ENCODE measurements around the gene TNIK. TPM values are rescaled to one million over a fixed set of nuclear protein-coding genes. Genes with fewer than 3 reads are reported as not detected.

Gene TNIK
- total and polyA plus RNA-seq, 4 donors: 3.7 to 9.8 (median 5.2) TPM

DNA sequence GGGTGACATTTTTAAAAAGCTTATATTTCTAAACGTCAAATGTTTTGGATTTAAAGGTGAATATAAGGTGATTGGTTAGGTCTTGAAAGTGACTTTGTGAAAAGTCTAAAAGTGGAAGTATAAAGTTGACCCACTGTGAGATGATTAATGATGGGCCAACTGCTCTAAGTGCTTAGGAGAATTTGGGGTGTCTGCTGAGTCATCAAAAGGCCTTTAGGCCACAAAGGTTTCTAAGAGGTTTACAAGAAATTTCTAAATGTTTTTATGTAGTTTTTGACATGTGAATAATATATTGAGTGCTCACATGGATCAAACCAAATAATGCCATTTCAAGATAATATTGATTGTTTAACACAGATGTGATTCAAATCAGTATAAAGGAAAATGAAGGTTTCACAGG is 394.5 kb downstream of the TNIK start:
- Histone ChIP-seq H3K9ac (ENCODE audit: low read depth in 1 of 2, low read length in 2 of 2) (no peak overlapping the region), H3K4me3 (ENCODE audit: low read depth in 1 of 3, low read length in 3 of 3) (no peak overlapping the region), H3K9me3 (ENCODE audit: control insufficient read depth in 4 of 4, low read length in 3 of 4) (no peaks in the 10 kb centered on the region), H3K27me3 (ENCODE audit: control insufficient read depth in 4 of 4, insufficient read depth in 4 of 4, low read length in 3 of 4) (no peaks in the 10 kb centered on the region), H3K36me3 (ENCODE audit: control insufficient read depth in 4 of 4, insufficient read depth in 3 of 4, low read depth in 1 of 4, low read length in 3 of 4) (no peaks in the 10 kb centered on the region), H3K27ac (ENCODE audit: low read depth in 1 of 2, low read length in 2 of 2) (no peak overlapping the region), H3K4me1 (ENCODE audit: control insufficient read depth in 4 of 4, insufficient read depth in 4 of 4, low read length in 3 of 4) (no peaks in the 10 kb centered on the region)
- TF ChIP-seq, protein P1, sequence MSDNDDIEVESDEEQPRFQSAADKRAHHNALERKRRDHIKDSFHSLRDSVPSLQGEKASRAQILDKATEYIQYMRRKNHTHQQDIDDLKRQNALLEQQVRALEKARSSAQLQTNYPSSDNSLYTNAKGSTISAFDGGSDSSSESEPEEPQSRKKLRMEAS (IDR thresholded peaks at IDR 0.05): no peak
- no peak for TF ChIP-seq TAF1 (conservative IDR thresholded peaks at IDR 0.05)
- no peak for TF ChIP-seq FOXA2 (IDR thresholded peaks at IDR 0.05)
- TF ChIP-seq, protein P2, sequence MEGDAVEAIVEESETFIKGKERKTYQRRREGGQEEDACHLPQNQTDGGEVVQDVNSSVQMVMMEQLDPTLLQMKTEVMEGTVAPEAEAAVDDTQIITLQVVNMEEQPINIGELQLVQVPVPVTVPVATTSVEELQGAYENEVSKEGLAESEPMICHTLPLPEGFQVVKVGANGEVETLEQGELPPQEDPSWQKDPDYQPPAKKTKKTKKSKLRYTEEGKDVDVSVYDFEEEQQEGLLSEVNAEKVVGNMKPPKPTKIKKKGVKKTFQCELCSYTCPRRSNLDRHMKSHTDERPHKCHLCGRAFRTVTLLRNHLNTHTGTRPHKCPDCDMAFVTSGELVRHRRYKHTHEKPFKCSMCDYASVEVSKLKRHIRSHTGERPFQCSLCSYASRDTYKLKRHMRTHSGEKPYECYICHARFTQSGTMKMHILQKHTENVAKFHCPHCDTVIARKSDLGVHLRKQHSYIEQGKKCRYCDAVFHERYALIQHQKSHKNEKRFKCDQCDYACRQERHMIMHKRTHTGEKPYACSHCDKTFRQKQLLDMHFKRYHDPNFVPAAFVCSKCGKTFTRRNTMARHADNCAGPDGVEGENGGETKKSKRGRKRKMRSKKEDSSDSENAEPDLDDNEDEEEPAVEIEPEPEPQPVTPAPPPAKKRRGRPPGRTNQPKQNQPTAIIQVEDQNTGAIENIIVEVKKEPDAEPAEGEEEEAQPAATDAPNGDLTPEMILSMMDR (IDR thresholded peaks at IDR 0.05; ENCODE audit: low read depth, low read length, missing input control): no peak
- TF ChIP-seq NR2F2 (IDR thresholded peaks at IDR 0.05): no peak
- no peak for TF ChIP-seq EGR1 (IDR thresholded peaks at IDR 0.05; ENCODE audit: low read depth in 2 of 2)
- TF ChIP-seq, protein P3, sequence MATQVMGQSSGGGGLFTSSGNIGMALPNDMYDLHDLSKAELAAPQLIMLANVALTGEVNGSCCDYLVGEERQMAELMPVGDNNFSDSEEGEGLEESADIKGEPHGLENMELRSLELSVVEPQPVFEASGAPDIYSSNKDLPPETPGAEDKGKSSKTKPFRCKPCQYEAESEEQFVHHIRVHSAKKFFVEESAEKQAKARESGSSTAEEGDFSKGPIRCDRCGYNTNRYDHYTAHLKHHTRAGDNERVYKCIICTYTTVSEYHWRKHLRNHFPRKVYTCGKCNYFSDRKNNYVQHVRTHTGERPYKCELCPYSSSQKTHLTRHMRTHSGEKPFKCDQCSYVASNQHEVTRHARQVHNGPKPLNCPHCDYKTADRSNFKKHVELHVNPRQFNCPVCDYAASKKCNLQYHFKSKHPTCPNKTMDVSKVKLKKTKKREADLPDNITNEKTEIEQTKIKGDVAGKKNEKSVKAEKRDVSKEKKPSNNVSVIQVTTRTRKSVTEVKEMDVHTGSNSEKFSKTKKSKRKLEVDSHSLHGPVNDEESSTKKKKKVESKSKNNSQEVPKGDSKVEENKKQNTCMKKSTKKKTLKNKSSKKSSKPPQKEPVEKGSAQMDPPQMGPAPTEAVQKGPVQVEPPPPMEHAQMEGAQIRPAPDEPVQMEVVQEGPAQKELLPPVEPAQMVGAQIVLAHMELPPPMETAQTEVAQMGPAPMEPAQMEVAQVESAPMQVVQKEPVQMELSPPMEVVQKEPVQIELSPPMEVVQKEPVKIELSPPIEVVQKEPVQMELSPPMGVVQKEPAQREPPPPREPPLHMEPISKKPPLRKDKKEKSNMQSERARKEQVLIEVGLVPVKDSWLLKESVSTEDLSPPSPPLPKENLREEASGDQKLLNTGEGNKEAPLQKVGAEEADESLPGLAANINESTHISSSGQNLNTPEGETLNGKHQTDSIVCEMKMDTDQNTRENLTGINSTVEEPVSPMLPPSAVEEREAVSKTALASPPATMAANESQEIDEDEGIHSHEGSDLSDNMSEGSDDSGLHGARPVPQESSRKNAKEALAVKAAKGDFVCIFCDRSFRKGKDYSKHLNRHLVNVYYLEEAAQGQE (IDR thresholded peaks at IDR 0.05): no peak
- TF ChIP-seq, protein P4, sequence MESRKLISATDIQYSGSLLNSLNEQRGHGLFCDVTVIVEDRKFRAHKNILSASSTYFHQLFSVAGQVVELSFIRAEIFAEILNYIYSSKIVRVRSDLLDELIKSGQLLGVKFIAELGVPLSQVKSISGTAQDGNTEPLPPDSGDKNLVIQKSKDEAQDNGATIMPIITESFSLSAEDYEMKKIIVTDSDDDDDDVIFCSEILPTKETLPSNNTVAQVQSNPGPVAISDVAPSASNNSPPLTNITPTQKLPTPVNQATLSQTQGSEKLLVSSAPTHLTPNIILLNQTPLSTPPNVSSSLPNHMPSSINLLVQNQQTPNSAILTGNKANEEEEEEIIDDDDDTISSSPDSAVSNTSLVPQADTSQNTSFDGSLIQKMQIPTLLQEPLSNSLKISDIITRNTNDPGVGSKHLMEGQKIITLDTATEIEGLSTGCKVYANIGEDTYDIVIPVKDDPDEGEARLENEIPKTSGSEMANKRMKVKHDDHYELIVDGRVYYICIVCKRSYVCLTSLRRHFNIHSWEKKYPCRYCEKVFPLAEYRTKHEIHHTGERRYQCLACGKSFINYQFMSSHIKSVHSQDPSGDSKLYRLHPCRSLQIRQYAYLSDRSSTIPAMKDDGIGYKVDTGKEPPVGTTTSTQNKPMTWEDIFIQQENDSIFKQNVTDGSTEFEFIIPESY (IDR thresholded peaks at IDR 0.05): no peak
- no peak for TF ChIP-seq GABPA (IDR thresholded peaks at IDR 0.05 in 1 of 2, conservative IDR thresholded peaks at IDR 0.05 in 1 of 2)
- no peak for TF ChIP-seq YY1 (IDR thresholded peaks at IDR 0.05)
- no peak for TF ChIP-seq SP1 (IDR thresholded peaks at IDR 0.05)
- TF ChIP-seq, protein P5, sequence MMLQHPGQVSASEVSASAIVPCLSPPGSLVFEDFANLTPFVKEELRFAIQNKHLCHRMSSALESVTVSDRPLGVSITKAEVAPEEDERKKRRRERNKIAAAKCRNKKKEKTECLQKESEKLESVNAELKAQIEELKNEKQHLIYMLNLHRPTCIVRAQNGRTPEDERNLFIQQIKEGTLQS (IDR thresholded peaks at IDR 0.05): no peak
- TF ChIP-seq RAD21 (IDR thresholded peaks at IDR 0.05): no peak
- no peak for TF ChIP-seq HNF4A (conservative IDR thresholded peaks at IDR 0.05)
- no peak for TF ChIP-seq RXRA (IDR thresholded peaks at IDR 0.05)
- 96% methylated on average over 1 of the region's 1 CpG for WGBS
- no peak for DNase-seq (ENCODE audit: low spot score)

DNA sequence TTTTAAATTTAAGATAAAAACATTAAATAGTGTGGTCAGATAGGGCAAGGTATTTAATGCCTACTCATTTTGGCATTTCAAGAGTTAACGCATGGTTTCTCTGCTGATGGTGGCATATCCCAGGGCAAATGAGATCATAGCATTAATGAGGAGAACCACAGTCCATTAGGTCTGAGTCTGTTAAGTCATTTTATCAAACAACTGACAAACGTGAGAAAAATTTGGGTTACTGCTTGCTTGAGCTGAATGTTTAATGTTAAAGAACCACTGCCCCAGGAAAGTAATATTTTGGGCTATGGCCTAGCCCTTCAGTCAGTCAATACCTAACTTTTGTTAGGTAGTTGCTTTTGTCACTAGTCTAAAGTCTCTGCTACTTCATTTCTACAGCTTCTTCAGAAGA is 395.7 kb downstream of the TNIK start:
- H3K36me3 ChIP-seq (ENCODE audit: control insufficient read depth in 4 of 4, insufficient read depth in 3 of 4, low read depth in 1 of 4, low read length in 3 of 4): no peaks in the 10 kb centered on the region
- 88% methylated on average over 2 of the region's 2 CpGs for WGBS

More for the DNA sequence above, 395.7 kb downstream of the TNIK start:
- Histone ChIP-seq H3K4me1 (ENCODE audit: control insufficient read depth in 4 of 4, insufficient read depth in 4 of 4, low read length in 3 of 4) (peaks cover 1 to 5% (median 4%) of the 10 kb centered on the region in 4 donors), H3K9ac (ENCODE audit: low read depth in 1 of 2, low read length in 2 of 2) (no peak overlapping the region), H3K4me3 (ENCODE audit: low read depth in 1 of 3, low read length in 3 of 3) (no peak overlapping the region), H3K9me3 (ENCODE audit: control insufficient read depth in 4 of 4, low read length in 3 of 4) (no peaks in the 10 kb centered on the region), H3K27ac (ENCODE audit: low read depth in 1 of 2, low read length in 2 of 2) (no peak overlapping the region), H3K27me3 (ENCODE audit: control insufficient read depth in 4 of 4, insufficient read depth in 4 of 4, low read length in 3 of 4) (no peaks in the 10 kb centered on the region)
- TF ChIP-seq FOXA2 (IDR thresholded peaks at IDR 0.05) (no peak), YY1 (IDR thresholded peaks at IDR 0.05) (no peak), HNF4G (IDR thresholded peaks at IDR 0.05) (no peak), RXRA (IDR thresholded peaks at IDR 0.05) (no peak), JUND (IDR thresholded peaks at IDR 0.05) (no peak)
- TF ChIP-seq, protein P5 (IDR thresholded peaks at IDR 0.05): no peak
- DNase-seq (ENCODE audit: low spot score): no peak
